ENCODE measurements around the gene PURA. TPM values are rescaled to one million over a fixed set of nuclear protein-coding genes. Genes with fewer than 3 reads are reported as not detected.

PURA gene
- total and polyA plus RNA-seq, 2 donors (not counting 1 experiment from before 2014, with no cell fraction given), result 2.2 to 23.5 TPM

DNA sequence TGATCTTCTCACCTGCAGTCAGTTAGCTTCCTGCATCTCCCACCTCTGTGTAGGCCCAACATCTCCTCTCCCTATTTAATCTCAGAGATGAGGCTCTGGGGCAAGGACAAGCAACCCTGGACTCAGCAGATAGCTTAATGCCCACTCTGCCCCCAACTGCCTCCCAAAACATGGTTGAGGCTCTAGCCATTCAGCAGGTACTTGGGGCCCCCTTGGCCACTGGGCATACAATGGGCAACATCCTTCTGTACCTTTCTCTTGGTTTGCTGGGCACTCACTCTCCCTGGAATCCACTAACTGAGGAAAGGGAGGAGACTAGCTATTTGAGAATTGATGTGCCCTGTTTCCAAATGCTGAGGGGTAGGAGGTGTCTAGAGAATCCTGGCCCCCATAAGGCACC lies 21.2 kb downstream of the PURA start:
- POLR2A ChIA-PET, result interaction anchor here (0.6 kb wide), 1 partner anchor 20 kb away, joined by 4 read pairs; no protein-coding TSS in a partner anchor
- peaks cover 32% of the 10 kb centered on the region for H3K4me1 Mint-ChIP-seq

DNA sequence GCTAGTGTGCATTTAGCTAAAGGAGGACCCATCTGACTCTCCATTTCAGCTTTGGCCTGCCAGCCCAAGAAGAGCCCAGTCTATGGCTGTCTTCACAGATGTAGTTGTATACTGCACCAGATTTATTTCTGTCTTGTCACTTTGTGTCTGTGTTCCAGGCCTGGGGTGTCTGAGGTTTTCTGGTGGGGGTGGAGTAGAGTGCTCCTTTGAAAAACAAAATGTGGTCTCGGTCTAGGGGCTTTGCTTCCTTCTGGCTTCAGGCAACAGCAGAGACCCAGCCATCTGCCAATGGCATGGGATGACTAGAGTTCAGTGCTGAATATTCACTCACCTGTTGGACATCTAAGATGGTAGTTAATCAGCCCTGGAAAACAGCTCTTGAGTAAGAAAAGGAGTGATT lies 22.7 kb downstream of the PURA start:
- Histone ChIP-seq H3K27ac (ENCODE audit: low read length in 2 of 2) (no peak overlapping the region), H2AFZ (ENCODE audit: insufficient read depth, low read depth, low read length, poor library complexity, severe bottlenecking) (no peak overlapping the region), H3K9ac (ENCODE audit: low read length) (no peak overlapping the region), H3K4me1 (ENCODE audit: control insufficient read depth in 2 of 2, insufficient read depth in 2 of 2, low read length in 2 of 2) (peaks cover 8 to 16% of the 10 kb centered on the region in 2 donors), H3K36me3 (replicated peaks in 1 of 2; ENCODE audit: control extremely low read depth in 1 of 2, control insufficient read depth in 1 of 2, extremely low read depth in 1 of 2, insufficient read depth in 2 of 2, low read length in 1 of 2) (no peaks in the 10 kb centered on the region), H3K4me3 (ENCODE audit: control extremely low read depth in 1 of 5, extremely low read depth in 1 of 5, insufficient read depth in 1 of 5, low read depth in 2 of 5, low read length in 4 of 5) (no peak overlapping the region), H3K79me2 (ENCODE audit: control insufficient read depth, insufficient read depth, low read length) (peaks cover 52% of the 10 kb centered on the region), H4K20me1 (ENCODE audit: control insufficient read depth, insufficient read depth, low read length, poor library complexity, severe bottlenecking) (peaks cover 70% of the 10 kb centered on the region), H3K27me3 (replicated peaks in 1 of 4; ENCODE audit: control extremely low read depth in 1 of 4, control insufficient read depth in 3 of 4, insufficient read depth in 4 of 4, low read length in 3 of 4) (no peaks in the 10 kb centered on the region), H3K9me3 (ENCODE audit: control extremely low read depth in 1 of 3, control insufficient read depth in 2 of 3, insufficient read depth in 1 of 3, low read length in 2 of 3) (no peaks in the 10 kb centered on the region), H3K4me2 (replicated peaks; ENCODE audit: low read depth, low read length, poor library complexity, severe bottlenecking) (no peak overlapping the region)
- H3K27ac Mint-ChIP-seq, result no peak overlapping the region
- peaks cover 21% of the 10 kb centered on the region for H3K4me1 Mint-ChIP-seq
- intact Hi-C loops (cut with micrococcal nuclease), result no loop called here
- no peaks in the 10 kb centered on the region for H3K9me3 Mint-ChIP-seq (ENCODE audit: insufficient read depth)
- ChIA-PET CTCF (interaction anchor here (0.6 to 7.2 kb wide), 4 partner anchors 8 to 100 kb away, joined by 3 to 62 read pairs (median 8); no protein-coding TSS in a partner anchor), POLR2A (no interaction called here)
- no peak for TF ChIP-seq EZH2 (IDR thresholded peaks at IDR 0.05; ENCODE audit: borderline replicate concordance, insufficient read depth, low read depth, low read length, poor library complexity, severe bottlenecking)
- TF ChIP-seq, protein P1, sequence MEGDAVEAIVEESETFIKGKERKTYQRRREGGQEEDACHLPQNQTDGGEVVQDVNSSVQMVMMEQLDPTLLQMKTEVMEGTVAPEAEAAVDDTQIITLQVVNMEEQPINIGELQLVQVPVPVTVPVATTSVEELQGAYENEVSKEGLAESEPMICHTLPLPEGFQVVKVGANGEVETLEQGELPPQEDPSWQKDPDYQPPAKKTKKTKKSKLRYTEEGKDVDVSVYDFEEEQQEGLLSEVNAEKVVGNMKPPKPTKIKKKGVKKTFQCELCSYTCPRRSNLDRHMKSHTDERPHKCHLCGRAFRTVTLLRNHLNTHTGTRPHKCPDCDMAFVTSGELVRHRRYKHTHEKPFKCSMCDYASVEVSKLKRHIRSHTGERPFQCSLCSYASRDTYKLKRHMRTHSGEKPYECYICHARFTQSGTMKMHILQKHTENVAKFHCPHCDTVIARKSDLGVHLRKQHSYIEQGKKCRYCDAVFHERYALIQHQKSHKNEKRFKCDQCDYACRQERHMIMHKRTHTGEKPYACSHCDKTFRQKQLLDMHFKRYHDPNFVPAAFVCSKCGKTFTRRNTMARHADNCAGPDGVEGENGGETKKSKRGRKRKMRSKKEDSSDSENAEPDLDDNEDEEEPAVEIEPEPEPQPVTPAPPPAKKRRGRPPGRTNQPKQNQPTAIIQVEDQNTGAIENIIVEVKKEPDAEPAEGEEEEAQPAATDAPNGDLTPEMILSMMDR (IDR thresholded peaks at IDR 0.05), result no peak
- DNase-seq (no peak), ATAC-seq (ENCODE audit: low read depth) (no peak)
- H3K4me3 Mint-ChIP-seq, result no peak overlapping the region
- no peaks in the 10 kb centered on the region for H3K27me3 Mint-ChIP-seq
- WGBS (ENCODE audit: insufficient coverage), result 62% methylated on average over 1 of the region's 1 CpG

More for the DNA sequence above, 21.2 kb downstream of the PURA start:
- TF ChIP-seq, protein P1 (IDR thresholded peaks at IDR 0.05), result no peak
- no peak for TF ChIP-seq EZH2 (IDR thresholded peaks at IDR 0.05; ENCODE audit: borderline replicate concordance, insufficient read depth, low read depth, low read length, poor library complexity, severe bottlenecking)
- CTCF ChIA-PET, result interaction anchor here (3.1 to 7.2 kb wide), 2 partner anchors 10 to 61 kb away, joined by 14 to 62 read pairs; no protein-coding TSS in a partner anchor
- Mint-ChIP-seq H3K27me3 (no peaks in the 10 kb centered on the region), H3K4me3 (no peak overlapping the region), H3K9me3 (ENCODE audit: insufficient read depth) (no peaks in the 10 kb centered on the region), H3K27ac (no peak overlapping the region)
- H4K20me1 ChIP-seq (ENCODE audit: control insufficient read depth, insufficient read depth, low read length, poor library complexity, severe bottlenecking), result peaks cover 56% of the 10 kb centered on the region
- H3K9me3 ChIP-seq (ENCODE audit: control extremely low read depth in 1 of 3, control insufficient read depth in 2 of 3, insufficient read depth in 1 of 3, low read length in 2 of 3), result no peaks in the 10 kb centered on the region
- peaks cover 8 to 11% of the 10 kb centered on the region in 2 donors for H3K4me1 ChIP-seq (ENCODE audit: control insufficient read depth in 2 of 2, insufficient read depth in 2 of 2, low read length in 2 of 2)
- H2AFZ ChIP-seq (ENCODE audit: insufficient read depth, low read depth, low read length, poor library complexity, severe bottlenecking), result no peak overlapping the region
- no peak overlapping the region for H3K27ac ChIP-seq (ENCODE audit: low read length in 2 of 2)
- no peak overlapping the region for H3K4me3 ChIP-seq (ENCODE audit: control extremely low read depth in 1 of 5, extremely low read depth in 1 of 5, insufficient read depth in 1 of 5, low read depth in 2 of 5, low read length in 4 of 5)
- intact Hi-C loops (cut with micrococcal nuclease), result no loop called here
- ATAC-seq (ENCODE audit: low read depth) (no peak), DNase-seq (no peak)
- H3K36me3 ChIP-seq (replicated peaks in 1 of 2; ENCODE audit: control extremely low read depth in 1 of 2, control insufficient read depth in 1 of 2, extremely low read depth in 1 of 2, insufficient read depth in 2 of 2, low read length in 1 of 2), result no peaks in the 10 kb centered on the region
- H3K4me2 ChIP-seq (replicated peaks; ENCODE audit: low read depth, low read length, poor library complexity, severe bottlenecking), result no peak overlapping the region
- H3K79me2 ChIP-seq (ENCODE audit: control insufficient read depth, insufficient read depth, low read length), result peaks cover 46% of the 10 kb centered on the region
- H3K9ac ChIP-seq (ENCODE audit: low read length), result no peak overlapping the region
- H3K27me3 ChIP-seq (replicated peaks in 1 of 4; ENCODE audit: control extremely low read depth in 1 of 4, control insufficient read depth in 3 of 4, insufficient read depth in 4 of 4, low read length in 3 of 4), result no peaks in the 10 kb centered on the region

Data from B cell (primary cell).